SHP77 (cell line): ENCODE data around the gene SRP19.
"Not testable (repeated sequence)": the region's sequence is repeated elsewhere in the genome, so short reads cannot be mapped to it uniquely, and the experiment has no call there.

ENCODE experiments used
- DNase-seq, 2 experiments: peaks; one replicate each; lab custom pipeline; 2025; lab: John Stamatoyannopoulos, UW

SRP19 gene

GRCh38 chr5:112860929-112861637 is at the start of gene SRP19:
SRP19 (plus strand) TSS chr5:112861287; CDS start chr5:112861377, 90 bp downstream.
- DNase-seq = peak; percentile 92 to 95

DNA sequence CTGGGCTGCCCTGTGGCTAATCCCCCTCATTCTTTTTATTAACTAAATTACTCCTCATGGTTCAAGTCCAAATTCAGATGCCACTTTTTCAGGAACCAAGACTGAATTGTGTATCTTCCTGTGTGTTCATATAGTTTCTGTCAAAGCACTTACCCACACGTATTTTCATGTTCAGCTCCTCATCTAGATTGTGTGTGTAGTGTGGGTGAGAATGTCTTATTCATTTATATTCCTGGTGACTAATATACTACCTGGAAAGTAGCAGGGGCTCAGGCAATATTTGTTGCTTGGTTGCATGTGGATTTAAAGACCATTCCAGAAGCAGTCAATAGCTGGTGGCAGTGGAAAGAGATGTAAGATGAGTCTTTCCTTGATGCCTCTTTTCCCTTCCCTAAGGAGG is 48.5 kb upstream of the SRP19 start:
- DNase-seq = no peak

DNA sequence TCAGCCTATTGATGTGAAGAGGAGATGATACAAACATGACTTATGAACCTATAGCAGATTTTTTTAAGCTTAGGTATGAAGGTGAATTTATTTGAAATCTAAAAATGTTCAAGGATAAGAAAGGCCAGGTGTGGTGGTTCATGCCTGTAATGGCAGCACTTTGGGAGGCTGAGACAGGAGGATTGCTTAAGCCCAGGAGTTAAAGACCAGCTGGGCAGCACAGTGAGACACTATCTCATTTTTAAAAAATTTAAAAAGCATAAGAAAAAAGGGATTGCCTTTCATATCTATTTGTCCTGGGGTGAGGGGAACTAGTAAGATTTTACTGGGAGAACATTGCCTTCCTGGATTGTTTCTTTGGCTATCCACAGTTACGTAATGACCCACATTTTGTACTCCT is 40.8 kb upstream of the SRP19 start:
- DNase-seq = no peak

GRCh38 chr5:112822456-112822855 is 38.6 kb upstream of the SRP19 start:
- DNase-seq = no peak

GRCh38 chr5:112823181-112823580 is 37.9 kb upstream of the SRP19 start:
- DNase-seq = no peak

DNA sequence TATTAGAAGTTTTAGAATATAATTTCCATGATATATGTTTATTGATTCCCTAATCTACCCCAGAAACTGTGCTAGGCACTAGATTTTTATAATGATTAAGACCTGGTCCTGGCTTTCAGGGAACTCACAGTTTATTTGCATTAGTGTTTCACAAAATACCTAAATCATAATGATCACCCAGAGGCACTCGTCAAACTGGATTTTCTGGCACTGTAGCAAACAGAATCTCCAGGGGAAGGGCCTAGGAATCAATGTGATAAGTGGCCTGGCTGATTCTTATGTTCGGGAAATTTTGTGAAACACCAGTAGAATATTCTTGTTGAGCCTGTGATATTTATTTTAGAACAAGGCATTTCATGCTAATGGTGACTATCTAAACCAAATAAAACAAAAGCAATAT is 37.4 kb upstream of the SRP19 start:
- no peak for DNase-seq

DNA sequence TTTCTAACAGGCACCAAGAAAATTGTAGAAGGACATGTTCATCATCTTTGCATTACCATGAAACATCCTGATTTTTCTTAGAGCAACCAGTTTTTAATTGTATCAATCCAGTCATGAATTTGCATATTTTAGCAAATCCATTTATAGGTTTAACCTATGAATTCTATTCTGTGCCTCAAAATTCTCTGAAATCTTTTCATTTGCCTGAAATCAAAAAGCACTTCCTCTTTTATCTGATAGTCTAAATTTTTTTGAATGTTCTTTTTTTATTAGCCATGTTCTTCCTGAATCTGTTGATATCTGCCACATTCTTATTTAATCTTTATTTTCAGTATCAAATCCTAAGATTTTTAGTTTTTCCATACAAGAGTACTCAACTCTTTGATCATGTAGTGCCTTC is 36.9 kb upstream of the SRP19 start:
- no peak for DNase-seq

DNA sequence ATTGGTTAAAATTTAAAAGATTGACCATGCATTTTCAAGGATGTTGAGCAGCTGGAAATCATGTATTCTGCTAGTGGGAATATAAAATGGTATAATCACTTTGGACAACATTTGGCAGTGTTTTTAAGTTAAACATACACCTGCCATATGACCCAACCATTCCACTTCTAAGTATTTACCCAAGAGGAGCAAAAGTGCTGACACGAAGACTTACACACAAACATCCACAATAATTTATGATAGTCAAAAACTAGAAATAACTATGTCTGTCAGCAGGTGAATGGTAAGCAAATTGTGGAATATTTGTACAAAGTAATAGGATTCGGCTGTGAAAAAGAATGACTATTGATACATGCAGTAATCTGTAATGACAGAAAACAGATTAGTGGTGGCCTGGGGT is 30.7 kb upstream of the SRP19 start:
- DNase-seq = no peak

DNA sequence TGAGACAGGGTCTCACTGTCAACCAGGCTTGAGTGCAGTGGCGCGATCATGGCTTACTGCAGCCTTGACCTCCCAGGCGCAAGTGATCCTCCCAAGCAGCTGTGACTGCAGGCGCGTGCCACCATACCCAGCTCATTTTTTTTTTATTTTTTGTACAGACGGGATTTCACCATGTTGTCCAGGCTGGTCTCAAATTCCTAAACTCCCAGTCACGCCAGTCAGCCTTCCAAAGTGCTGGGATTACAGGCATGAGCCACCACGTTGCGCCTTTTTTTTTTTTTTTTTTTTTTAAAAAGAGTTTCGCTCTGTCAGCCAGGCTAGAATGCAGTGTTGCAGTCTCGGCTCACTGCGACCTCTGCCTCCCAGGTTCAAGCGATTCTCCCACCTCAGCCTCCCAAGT is 27.1 kb upstream of the SRP19 start:
- no peak for DNase-seq

DNA sequence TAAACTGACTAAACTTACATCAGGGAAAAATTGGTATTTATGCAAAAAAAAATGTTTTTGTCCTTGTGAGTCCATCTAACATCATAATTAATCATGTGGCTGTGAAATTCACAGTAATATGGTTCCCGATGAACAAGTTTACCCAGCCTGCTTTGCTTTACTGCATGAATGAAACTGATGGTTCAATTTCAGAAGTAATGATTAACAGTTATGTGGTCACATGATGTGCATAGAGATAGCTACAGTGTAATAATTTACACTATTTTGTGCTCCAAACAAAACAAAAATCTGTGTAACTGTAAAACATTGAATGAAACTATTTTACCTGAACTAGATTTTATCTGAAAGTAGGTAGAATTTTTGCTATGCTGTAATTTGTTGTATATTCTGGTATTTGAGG is 16.6 kb upstream of the SRP19 start:
- no peak for DNase-seq

DNA sequence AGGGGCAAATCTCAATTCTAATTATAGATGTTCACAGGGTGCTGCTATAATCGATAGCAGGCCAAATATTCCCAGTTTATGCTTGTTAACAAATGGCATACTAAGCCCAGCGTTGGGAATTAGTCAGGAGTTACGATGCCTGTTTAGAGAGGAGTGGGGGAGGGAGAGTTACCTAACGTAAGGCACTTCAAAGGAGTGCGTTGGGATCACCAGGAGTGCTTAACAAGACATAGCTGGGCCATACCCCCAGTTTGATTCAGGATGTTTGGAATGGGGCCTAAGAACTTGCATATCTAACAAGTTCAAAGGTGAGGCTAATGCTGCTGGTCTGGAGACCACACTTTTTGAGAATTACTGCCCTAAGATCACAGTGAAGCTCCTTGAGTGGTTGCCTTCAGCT is 14.5 kb upstream of the SRP19 start:
- no peak for DNase-seq

DNA sequence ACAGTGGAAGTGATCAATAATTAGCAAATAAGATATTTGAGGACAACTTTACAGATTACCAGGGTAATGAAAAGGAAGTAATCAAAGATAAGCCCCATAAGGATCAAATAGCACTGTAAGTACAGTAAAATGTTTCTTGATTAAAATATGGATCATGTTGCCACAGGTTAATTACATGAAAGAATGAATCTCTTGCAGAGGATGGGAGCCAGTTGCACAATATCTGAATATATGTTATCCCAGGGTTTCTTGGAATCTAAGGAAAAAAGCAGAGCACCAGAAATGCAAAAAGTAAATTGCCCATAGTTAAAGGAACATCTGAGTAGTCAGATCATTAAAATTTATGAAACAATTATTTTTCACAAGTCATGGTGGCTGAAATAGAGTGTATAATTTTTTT is 13.8 kb upstream of the SRP19 start:
- DNase-seq = no peak

DNA sequence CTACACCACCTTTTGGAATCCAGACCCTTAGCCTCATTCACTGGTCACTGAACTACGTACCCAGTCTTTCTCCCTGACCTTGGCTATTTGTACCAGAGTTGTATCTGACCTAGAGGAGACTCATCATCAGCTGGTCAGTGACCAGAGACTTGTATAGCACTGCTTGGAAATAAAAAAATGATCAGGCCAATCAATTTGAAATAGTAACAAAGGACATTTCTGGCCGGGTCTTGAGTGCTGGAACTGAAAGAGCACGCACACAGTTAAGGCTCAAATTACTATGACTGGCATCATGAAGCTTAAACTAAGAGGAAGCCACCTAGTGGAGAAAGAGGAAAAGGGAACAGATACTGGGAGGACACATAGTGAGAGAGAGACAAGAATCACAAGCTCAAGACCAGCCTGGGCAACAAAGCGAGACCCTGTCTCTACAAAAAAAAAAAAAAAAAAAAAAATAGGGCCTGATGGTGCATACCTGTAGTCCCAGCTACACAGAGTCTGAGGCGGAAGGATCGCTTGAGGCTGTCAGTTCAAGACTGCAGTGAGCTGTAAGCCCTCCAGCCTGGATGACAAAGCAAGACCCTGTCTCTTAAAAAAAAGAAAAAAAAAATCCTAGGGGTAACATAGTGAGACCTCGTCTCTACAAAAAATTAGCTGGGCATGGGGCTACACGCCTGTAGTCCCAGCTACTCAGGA is 12.8 kb upstream of the SRP19 start:
- peak; percentile 76 to 77 for DNase-seq

DNA sequence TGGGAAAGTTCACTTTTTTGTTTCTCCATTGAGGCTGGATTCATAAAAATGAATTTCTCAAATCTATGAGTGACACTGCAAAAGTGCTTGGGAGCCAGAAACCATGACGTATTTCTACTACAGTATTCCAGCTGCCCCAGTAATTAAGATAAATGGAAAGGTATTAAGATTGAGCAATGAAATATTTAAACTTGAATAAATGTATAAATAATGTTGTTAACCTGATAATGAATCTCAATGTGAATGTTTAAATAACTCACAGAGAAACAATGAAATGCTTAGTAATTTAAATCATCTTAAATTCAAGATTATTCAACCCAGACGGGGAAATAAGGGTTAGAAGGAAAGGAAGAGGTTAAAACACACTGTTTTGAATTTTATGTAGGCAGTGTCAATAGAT is 11.2 kb upstream of the SRP19 start:
- DNase-seq = no peak

- DNase-seq = no peak
Observed at GRCh38 chr5:112854651-112855050, 6.4 kb upstream of the SRP19 start.

DNA sequence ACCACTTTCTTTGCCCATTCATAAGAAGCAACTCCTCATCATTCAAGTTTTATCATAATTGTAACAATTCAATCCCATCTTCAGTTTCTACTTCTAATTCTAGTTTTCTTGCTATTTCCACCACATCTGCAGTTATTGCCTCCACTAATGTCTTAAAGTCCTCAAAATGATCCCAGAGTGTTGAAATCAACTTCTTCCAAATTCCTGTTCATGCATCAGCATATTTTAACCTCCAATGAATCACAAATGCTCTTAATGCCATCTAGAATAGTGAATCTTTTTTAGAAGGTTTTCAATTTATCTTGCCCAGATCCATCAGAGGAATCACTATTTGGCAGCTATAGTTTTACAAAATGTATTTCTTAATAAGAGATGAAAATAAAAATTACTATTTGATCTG is 3.2 kb upstream of the SRP19 start:
- DNase-seq = no peak

GRCh38 chr5:112860571-112860928 is 537 bp upstream of the SRP19 start:
- DNase-seq = not testable (repeated sequence)

- DNase-seq = no peak
Observed at GRCh38 chr5:112861638-112861985, 525 bp downstream of the SRP19 start.

- no peak for DNase-seq
Observed at GRCh38 chr5:112862085-112862484, 998 bp downstream of the SRP19 start.

- DNase-seq = no peak
Observed at GRCh38 chr5:112863549-112863948, 2.5 kb downstream of the SRP19 start.

GRCh38 chr5:112865128-112865527 is 4.0 kb downstream of the SRP19 start:
- no peak for DNase-seq

DNA sequence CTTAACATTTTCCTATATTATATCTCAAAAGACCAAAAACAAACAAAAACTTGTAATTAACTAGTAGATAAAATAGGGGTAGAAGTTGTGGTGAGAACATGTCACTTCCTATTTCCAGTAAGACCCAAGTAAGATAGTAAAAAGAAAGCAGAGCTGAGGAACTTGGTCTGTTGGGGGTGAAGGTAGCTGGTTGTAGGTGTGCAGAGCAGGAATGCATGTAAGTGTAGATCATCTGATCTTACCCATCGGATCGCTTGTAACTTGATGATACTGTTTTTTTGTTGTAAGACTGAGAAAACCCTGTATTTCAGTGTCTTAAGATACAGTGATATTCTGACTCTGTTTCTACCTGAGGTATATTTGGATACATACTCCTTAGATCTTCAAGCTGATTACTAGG is 5.7 kb downstream of the SRP19 start:
- no peak for DNase-seq

- no peak for DNase-seq
Observed at GRCh38 chr5:112867411-112867810, 6.3 kb downstream of the SRP19 start.

- DNase-seq = no peak
Observed at GRCh38 chr5:112869948-112870347, 8.9 kb downstream of the SRP19 start.
